Esophagus squamous epithelium (tissue), 4 donors: ENCODE results near the gene ALDH4A1.

ENCODE experiments used
- POLR2A ChIP-seq, 4 donors: fragments of 450-650 bp; IDR thresholded peaks; one replicate each; pipeline ENCODE4 v1.6.1; 2017; ENCODE audit warnings: antibody characterized with exemption in 4 of 4, mild to moderate bottlenecking in 4 of 4, moderate library complexity in 3 of 4
- TF ChIP-seq, protein P1 (sequence below), 6 experiments: fragments of 450-650 bp in 4 of 6; fragments of 200-600 bp in 2 of 6; sonication (generic) in 2 of 6; IDR thresholded peaks; one replicate each; pipeline ENCODE4 v1.5.1; 2016 to 2019; ENCODE audit warnings: antibody characterized with exemption in 6 of 6, mild to moderate bottlenecking in 4 of 6, moderate library complexity in 4 of 6

DNA sequence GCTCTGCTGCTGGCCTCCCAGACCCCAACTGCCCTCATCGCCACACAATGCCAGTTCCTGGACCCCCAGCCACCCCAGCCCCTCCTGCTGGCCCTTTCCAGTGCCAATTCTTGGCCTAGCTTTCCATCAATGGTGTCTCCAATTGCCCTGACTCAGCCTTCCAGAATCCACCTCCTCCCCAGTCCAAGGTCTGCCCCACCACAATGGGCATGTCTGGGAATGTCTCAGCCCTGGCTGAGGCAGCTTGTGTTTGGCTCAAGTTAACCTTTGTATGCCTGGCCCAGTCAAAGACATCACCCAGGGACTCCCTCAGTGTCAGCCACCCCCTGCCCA is 16.4 kb downstream of the ALDH4A1 start:
- TF ChIP-seq, protein P1, sequence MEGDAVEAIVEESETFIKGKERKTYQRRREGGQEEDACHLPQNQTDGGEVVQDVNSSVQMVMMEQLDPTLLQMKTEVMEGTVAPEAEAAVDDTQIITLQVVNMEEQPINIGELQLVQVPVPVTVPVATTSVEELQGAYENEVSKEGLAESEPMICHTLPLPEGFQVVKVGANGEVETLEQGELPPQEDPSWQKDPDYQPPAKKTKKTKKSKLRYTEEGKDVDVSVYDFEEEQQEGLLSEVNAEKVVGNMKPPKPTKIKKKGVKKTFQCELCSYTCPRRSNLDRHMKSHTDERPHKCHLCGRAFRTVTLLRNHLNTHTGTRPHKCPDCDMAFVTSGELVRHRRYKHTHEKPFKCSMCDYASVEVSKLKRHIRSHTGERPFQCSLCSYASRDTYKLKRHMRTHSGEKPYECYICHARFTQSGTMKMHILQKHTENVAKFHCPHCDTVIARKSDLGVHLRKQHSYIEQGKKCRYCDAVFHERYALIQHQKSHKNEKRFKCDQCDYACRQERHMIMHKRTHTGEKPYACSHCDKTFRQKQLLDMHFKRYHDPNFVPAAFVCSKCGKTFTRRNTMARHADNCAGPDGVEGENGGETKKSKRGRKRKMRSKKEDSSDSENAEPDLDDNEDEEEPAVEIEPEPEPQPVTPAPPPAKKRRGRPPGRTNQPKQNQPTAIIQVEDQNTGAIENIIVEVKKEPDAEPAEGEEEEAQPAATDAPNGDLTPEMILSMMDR (IDR thresholded peaks at IDR 0.05) = no peak
- TF ChIP-seq POLR2A (IDR thresholded peaks at IDR 0.05) = no peak
